HepG2 (cell line): ENCODE results near the gene SRGAP3. TPM values are rescaled to one million over a fixed set of nuclear protein-coding genes. Genes with fewer than 3 reads are reported as not detected.

Experiments used
- AHR ChIP-seq: IDR thresholded peaks from 2 replicates; pipeline ENCODE4 v1.6.1; 2018; ENCODE audit warnings: missing genetic modification reagents, missing compliant biosample characterization
- BHLHE40 ChIP-seq: IDR thresholded peaks from 2 replicates; pipeline ENCODE4 v1.6.1; 2011; ENCODE audit warnings: low read length, improper control_type of control experiment
- EED ChIP-seq: sonication (generic); formaldehyde crosslinking; IDR thresholded peaks from 2 replicates; pipeline ENCODE4 v1.5.0; 2020; ENCODE audit warnings: mild to moderate bottlenecking, missing genetic modification reagents
- FUBP1 ChIP-seq: sonication (generic); formaldehyde crosslinking; IDR thresholded peaks from 2 replicates; pipeline ENCODE4 v1.5.1; 2020; ENCODE audit warnings: missing genetic modification reagents, mild to moderate bottlenecking, borderline replicate concordance
- HDAC2 ChIP-seq: sonication (generic); formaldehyde crosslinking; IDR thresholded peaks from 2 replicates; pipeline ENCODE4 v1.4.0; 2020; ENCODE audit warnings: missing genetic modification reagents
- MED8 ChIP-seq: sonication (generic); formaldehyde crosslinking; IDR thresholded peaks from 2 replicates; pipeline ENCODE4 v1.8.1; 2023; ENCODE audit warnings: mild to moderate bottlenecking, missing genetic modification reagents; ENCODE audit not compliant: insufficient replicate concordance
- NBN ChIP-seq: fragments of 450-650 bp; conservative IDR thresholded peaks from 2 replicates; pipeline ENCODE4 v1.6.1; 2017
- ZNF557 ChIP-seq: sonication (generic); formaldehyde crosslinking; IDR thresholded peaks from 2 replicates; pipeline ENCODE4 v1.4.0; 2020; ENCODE audit warnings: missing genetic modification reagents
- ZNF589 ChIP-seq: sonication (generic); formaldehyde crosslinking; conservative IDR thresholded peaks from 2 replicates; pipeline ENCODE4 v1.8.0; 2022; ENCODE audit warnings: mild to moderate bottlenecking, moderate library complexity, missing genetic modification reagents
- polyA plus RNA-seq, 8 experiments: library from polyadenylated mRNA; depleted of rRNA in 3 of 8; stranded (reverse) in 7 of 8; unstranded in 1 of 8; fragments of >200 nt; fragmentation: Illumina TruSeq in 4 of 8; extraction: Trizol in 4 of 8; gene quantifications; 2 replicates each; pipeline versions ENCODE4 v1.2.1 to v1.2.3, GENCODE V29; 2011 to 2016; ENCODE audit warnings: low read depth in 4 of 8, missing spikeins in 1 of 8, mixed read lengths in 1 of 8; ENCODE audit not compliant: insufficient read depth in 1 of 8
- total RNA-seq, 5 experiments: library from RNA; depleted of rRNA; stranded (reverse); fragments of >200 nt; fragmentation: Illumina TruSeq; extraction: Trizol; gene quantifications; 2 replicates each; pipeline ENCODE4 v1.2.3, GENCODE V29; 2016; ENCODE audit warnings: low read depth in 1 of 5
- TF ChIP-seq, protein P1 (sequence below), 2 experiments: IDR thresholded peaks; 2 replicates each; pipeline ENCODE4 v1.6.1; 2011 to 2012; ENCODE audit warnings: low read length in 2 of 2, borderline replicate concordance in 1 of 2, low read depth in 1 of 2, mild to moderate bottlenecking in 1 of 2, moderate library complexity in 1 of 2
- TF ChIP-seq, protein P2 (sequence below): sonication (generic); formaldehyde crosslinking; IDR thresholded peaks from 2 replicates; pipeline ENCODE4 v1.4.0; 2020; ENCODE audit warnings: missing genetic modification reagents
- TF ChIP-seq, protein P3 (sequence below): sonication (generic); formaldehyde crosslinking; conservative IDR thresholded peaks from 2 replicates; pipeline ENCODE4 v1.8.0; 2022; ENCODE audit warnings: mild to moderate bottlenecking, moderate library complexity, missing genetic modification reagents
- TF ChIP-seq, protein P4 (sequence below): sonication (generic); formaldehyde crosslinking; IDR thresholded peaks from 2 replicates; pipeline ENCODE4 v1.5.0; 2020; ENCODE audit warnings: mild to moderate bottlenecking, missing genetic modification reagents

Gene SRGAP3
- total and polyA plus RNA-seq, 2 of the 13 experiments (the other 11 are each of a cell fraction or from before 2014, with no cell fraction given): 1.2 to 1.4 TPM

- TF ChIP-seq, protein P1, sequence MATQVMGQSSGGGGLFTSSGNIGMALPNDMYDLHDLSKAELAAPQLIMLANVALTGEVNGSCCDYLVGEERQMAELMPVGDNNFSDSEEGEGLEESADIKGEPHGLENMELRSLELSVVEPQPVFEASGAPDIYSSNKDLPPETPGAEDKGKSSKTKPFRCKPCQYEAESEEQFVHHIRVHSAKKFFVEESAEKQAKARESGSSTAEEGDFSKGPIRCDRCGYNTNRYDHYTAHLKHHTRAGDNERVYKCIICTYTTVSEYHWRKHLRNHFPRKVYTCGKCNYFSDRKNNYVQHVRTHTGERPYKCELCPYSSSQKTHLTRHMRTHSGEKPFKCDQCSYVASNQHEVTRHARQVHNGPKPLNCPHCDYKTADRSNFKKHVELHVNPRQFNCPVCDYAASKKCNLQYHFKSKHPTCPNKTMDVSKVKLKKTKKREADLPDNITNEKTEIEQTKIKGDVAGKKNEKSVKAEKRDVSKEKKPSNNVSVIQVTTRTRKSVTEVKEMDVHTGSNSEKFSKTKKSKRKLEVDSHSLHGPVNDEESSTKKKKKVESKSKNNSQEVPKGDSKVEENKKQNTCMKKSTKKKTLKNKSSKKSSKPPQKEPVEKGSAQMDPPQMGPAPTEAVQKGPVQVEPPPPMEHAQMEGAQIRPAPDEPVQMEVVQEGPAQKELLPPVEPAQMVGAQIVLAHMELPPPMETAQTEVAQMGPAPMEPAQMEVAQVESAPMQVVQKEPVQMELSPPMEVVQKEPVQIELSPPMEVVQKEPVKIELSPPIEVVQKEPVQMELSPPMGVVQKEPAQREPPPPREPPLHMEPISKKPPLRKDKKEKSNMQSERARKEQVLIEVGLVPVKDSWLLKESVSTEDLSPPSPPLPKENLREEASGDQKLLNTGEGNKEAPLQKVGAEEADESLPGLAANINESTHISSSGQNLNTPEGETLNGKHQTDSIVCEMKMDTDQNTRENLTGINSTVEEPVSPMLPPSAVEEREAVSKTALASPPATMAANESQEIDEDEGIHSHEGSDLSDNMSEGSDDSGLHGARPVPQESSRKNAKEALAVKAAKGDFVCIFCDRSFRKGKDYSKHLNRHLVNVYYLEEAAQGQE (IDR thresholded peaks at IDR 0.05; ENCODE audit: borderline replicate concordance in 1 of 2, low read depth in 1 of 2, low read length in 2 of 2): peak in 1 of 2 experiments; percentile 61; a peak in 1 of 4 replicates
- TF ChIP-seq AHR (CRISPR knock-in tag) (no peak), MED8 (peak; percentile 12), ZNF557 (no peak), ZNF589 (CRISPR knock-in tag) (no peak), HDAC2 (peak; percentile 72), EED (no peak), BHLHE40 (no peak), NBN (no peak), FUBP1 (no peak)
- TF ChIP-seq, protein P2, sequence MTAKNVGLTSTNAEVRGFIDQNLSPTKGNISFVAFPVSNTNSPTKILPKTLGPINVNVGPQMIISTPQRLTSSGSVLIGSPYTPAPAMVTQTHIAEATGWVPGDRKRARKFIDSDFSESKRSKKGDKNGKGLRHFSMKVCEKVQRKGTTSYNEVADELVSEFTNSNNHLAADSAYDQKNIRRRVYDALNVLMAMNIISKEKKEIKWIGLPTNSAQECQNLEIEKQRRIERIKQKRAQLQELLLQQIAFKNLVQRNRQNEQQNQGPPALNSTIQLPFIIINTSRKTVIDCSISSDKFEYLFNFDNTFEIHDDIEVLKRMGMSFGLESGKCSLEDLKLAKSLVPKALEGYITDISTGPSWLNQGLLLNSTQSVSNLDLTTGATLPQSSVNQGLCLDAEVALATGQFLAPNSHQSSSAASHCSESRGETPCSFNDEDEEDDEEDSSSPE (CRISPR knock-in tag): peak; percentile 99
- TF ChIP-seq, protein P3, sequence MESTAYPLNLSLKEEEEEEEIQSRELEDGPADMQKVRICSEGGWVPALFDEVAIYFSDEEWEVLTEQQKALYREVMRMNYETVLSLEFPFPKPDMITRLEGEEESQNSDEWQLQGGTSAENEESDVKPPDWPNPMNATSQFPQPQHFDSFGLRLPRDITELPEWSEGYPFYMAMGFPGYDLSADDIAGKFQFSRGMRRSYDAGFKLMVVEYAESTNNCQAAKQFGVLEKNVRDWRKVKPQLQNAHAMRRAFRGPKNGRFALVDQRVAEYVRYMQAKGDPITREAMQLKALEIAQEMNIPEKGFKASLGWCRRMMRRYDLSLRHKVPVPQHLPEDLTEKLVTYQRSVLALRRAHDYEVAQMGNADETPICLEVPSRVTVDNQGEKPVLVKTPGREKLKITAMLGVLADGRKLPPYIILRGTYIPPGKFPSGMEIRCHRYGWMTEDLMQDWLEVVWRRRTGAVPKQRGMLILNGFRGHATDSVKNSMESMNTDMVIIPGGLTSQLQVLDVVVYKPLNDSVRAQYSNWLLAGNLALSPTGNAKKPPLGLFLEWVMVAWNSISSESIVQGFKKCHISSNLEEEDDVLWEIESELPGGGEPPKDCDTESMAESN: no peak
- TF ChIP-seq, protein P4, sequence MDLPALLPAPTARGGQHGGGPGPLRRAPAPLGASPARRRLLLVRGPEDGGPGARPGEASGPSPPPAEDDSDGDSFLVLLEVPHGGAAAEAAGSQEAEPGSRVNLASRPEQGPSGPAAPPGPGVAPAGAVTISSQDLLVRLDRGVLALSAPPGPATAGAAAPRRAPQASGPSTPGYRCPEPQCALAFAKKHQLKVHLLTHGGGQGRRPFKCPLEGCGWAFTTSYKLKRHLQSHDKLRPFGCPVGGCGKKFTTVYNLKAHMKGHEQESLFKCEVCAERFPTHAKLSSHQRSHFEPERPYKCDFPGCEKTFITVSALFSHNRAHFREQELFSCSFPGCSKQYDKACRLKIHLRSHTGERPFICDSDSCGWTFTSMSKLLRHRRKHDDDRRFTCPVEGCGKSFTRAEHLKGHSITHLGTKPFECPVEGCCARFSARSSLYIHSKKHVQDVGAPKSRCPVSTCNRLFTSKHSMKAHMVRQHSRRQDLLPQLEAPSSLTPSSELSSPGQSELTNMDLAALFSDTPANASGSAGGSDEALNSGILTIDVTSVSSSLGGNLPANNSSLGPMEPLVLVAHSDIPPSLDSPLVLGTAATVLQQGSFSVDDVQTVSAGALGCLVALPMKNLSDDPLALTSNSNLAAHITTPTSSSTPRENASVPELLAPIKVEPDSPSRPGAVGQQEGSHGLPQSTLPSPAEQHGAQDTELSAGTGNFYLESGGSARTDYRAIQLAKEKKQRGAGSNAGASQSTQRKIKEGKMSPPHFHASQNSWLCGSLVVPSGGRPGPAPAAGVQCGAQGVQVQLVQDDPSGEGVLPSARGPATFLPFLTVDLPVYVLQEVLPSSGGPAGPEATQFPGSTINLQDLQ (CRISPR knock-in tag): no peak
Observed at GRCh38 chr3:8963137-8963853, 286.2 kb downstream of the SRGAP3 start, which contains the start of gene RAD18 (continued).
